LHCN-M2 (cell line): ENCODE measurements around the gene THUMPD2. TPM values are rescaled to one million over a fixed set of nuclear protein-coding genes. Genes with fewer than 3 reads are reported as not detected.

Experiments used
- DNase-seq: peaks from one replicate; pipeline ENCODE4 v3.0.0-alpha.2; 2012; ENCODE audit warnings: low read depth
- total RNA-seq: library from RNA; depleted of rRNA; stranded (reverse); fragments of >200 nt; gene quantifications from 2 replicates; pipeline ENCODE4 v1.2.3, GENCODE V29; 2014

The THUMPD2 gene
- total RNA-seq, 1 experiment from 2014 or later: 14.0 TPM

DNA sequence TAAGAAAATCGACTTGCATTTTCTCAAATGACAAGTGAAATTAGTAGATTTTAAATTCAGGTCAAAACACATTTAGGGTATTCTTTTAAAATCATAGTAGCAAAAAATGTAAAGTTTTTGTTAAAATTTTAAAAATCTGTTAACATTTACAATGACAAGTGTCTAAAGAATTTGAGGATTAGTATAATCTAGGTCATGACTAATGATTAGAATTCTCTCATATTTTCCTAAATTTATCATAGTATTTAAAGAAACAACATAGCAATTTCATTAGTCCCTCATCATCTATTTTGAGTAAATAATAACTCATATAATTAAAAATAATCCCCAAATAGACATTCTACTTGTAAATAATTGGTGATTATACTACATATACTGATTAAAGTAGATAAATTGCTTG is 23.6 kb downstream of the THUMPD2 start:
- no peak for DNase-seq

- no peak for DNase-seq
Measured at GRCh38 chr2:39743269-39743776, 35.7 kb downstream of the THUMPD2 start.

- no peak for DNase-seq
Measured at GRCh38 chr2:39741871-39742270, 37.2 kb downstream of the THUMPD2 start.

DNA sequence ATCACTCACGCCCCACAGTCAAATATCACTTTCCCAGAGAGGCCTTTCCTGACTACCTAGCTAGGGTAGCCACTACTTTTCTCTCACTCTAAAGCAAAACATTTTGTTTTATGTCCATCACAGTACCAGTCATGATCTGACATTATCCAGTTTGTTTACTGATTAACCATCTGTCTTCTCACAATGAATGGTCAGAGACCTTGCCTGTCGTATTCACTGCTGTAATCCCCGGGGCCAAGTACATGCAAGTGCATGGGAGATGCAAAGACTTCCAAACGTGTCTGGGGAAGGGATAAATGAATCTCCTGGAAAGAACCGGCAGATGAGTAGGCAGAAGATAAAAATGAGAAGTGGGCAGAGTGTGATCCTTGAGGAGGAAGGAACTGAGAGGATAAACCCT is 39.7 kb downstream of the THUMPD2 start:
- DNase-seq: no peak

- DNase-seq: no peak
Measured at GRCh38 chr2:39738936-39739335, 40.1 kb downstream of the THUMPD2 start.

GRCh38 chr2:39737661-39738060 is 41.4 kb downstream of the THUMPD2 start:
- DNase-seq: peak; percentile 86

DNA sequence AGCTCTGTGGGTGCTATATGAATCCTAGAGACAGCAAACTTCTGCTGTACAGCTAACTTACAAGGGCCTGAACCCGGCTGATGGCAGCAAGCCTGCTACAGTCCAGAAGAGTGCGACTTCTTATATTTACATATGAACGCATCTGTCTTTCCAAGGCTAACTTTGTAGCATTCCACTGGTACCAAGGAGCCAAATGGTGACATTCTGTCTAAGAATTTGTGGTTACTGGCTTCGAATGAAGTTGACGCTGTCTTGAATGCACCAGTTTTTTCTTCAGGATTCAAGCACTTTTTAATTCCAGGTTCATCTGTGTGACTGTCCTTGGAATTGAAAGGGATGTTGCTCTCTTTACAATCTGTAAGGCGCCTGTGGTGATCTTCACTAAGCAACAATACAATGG is 42.4 kb downstream of the THUMPD2 start:
- peak; percentile 85 for DNase-seq

DNA sequence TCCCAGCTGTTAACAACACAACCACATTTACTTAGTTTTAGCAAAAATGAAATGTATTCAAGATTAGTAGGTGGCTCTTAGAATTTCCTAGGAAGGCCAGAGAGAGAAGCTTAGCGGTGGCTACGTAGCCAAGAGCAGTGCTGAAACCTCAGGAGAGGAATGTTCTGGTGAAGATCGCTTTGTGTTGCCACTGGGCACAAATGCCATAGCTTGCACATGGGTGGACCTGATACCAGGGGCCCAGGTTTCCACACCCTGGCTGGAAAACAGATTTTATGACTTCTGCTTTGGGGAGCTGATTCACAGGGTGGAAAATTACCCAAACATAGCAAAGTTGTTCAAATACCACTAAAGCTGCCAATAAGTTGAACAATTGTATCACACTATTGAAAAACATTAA is 43.4 kb downstream of the THUMPD2 start:
- DNase-seq: no peak

DNA sequence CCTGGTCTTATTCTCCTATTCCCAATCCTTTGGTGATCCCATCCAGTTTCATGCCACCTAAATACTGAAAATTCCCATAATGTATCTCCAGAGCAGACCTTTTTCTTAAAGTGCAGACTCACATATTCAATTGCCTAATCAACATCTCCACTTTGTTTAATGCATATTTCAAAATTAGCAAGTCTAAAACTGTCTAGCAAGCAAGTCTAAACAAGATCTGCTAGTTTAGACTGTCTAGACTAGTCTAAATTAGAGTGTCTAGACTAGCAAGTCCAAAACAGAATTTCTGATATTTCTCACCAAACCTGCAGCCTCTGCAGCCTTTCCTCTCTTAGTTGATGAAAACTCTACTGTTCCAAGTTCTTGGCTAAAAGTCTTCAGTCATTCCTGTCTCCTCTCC is 44.6 kb downstream of the THUMPD2 start:
- DNase-seq: no peak

DNA sequence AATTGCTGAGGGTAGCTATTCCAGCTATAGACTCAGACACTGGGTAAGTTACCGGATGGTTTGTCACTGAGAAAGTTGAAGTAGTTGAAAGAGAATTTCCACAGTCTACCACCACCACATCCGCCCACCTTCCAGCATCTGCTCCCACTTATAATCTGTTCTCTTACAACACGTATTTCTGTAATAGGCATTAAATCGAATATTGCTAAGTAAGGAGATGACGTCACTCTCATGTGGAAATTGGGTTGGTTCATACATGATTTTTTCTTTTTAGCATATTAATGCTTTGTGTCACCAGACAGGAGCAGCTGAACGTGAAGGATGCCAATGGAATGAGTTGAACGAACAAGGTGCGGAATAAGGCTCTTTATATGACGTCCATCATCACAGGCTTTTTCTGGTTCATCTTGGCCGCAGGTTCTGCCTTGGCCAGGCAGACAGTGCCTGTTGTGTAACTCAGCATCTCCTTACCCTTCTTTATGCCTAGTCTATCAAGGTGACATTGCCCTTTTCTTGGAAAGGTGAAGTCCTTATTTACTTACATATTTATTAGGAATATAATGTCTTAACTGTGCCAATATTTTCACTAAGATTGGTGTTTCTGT is 45.9 kb downstream of the THUMPD2 start:
- DNase-seq: no peak

DNA sequence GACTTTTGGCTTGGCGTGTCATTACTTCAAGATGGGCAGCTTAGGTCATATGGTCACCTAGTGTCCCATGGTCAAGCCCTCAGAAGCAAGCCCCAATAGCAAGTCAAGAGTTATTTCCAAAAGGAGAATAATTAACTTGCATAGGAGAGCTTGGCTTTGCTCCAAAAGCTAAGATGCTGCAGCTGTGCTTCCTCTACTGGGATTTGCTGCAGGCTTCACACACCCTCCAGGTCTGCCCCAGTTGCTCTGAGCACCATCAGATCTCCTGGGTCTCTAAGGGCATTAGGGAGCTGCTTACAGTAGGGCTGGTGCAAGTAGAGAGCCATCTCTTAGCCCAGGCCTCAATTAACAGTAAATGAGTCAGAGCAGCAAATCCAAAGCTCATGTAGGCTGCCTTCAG is 46.6 kb downstream of the THUMPD2 start:
- DNase-seq: peak; percentile 57

- no peak for DNase-seq
Measured at GRCh38 chr2:39731546-39731945, 47.5 kb downstream of the THUMPD2 start.

- DNase-seq: peak; percentile 37
Measured at GRCh38 chr2:39730685-39731302, 48.3 kb downstream of the THUMPD2 start.

- no peak for DNase-seq
Measured at GRCh38 chr2:39730276-39730675, 48.8 kb downstream of the THUMPD2 start.

- peak; percentile 45 for DNase-seq
Measured at GRCh38 chr2:39728941-39729351, 50.1 kb downstream of the THUMPD2 start.

DNA sequence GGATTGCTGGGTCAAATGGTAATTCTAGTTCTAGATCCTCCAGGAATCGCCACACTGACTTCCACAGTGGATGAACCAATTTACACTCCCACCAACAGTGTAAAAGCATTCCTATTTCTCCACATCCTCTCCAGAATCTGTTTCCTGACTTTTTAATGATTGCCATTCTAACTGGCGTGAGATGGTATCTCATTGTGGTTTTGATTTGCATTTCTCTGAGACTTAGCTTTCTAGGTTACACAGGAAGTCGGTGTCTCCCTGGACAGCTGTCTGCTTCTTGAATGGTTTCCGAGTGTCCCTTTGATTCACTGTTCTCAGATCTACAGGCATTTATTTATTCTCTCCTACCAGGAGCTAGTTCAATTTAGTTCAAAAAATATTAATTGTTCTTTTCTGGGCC is 51.0 kb downstream of the THUMPD2 start:
- DNase-seq: peak; percentile 80

- DNase-seq: no peak
Measured at GRCh38 chr2:39725401-39725800, 53.7 kb downstream of the THUMPD2 start.

GRCh38 chr2:39724828-39725144 is 54.3 kb downstream of the THUMPD2 start:
- DNase-seq: no peak

DNA sequence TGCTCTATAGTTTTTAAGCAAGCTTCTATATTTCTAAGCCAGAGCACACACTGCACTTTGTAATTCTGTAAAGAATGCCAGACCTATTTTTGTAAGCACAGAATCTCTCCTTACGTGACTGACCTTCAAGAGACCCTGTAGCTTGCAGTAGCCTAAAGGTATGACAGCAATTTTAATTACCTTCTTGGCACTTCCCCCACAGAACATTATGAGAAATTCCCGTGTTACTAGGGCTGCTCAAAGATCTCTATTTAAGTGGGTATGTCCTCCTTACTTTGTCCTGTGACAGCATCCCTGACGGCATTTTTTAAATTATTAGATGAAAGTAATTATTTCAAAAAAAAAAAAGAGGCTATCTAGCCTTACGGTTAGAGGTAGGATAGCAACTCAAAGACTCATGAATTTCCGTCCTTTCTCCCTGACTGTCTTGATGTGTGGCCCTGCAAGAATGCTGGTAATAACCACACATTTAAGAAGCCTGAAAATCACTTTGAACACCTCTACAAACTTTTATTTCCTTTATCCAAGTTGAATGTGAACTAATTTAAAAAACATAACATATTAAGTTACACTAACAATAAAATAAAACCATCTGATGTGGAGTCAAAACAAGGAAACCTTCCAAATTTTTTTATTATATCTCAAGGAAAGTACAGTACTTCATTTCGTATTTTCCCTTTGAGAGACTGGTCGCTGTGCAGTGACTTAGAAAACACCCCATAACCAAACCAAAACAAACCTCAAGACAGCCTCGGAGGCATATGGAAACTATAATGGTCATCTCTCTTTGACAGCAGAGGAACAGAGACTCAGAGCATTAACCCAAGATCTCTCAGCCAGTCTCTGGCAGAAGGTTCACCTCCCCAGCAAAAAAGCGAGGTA is 54.9 kb downstream of the THUMPD2 start:
- no peak for DNase-seq

DNA sequence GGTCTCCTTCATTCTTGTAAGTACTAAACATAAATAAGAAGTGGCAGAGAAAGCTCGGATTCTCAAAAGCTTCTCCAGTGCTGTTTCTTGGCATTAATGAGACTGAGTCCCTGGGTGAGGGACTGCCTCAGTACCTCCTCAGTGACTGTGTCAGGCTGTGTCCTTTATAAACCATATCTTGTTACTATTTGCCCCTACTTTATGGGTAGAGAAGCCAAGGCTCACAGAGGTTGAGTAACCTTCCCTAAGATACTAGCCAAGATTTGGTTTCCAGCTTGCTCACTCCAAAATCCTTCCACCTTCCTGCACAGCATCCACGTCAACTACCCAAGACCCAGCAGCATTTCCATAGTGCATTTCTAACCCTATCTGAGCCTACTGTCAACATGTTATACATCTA is 55.6 kb downstream of the THUMPD2 start:
- no peak for DNase-seq

DNA sequence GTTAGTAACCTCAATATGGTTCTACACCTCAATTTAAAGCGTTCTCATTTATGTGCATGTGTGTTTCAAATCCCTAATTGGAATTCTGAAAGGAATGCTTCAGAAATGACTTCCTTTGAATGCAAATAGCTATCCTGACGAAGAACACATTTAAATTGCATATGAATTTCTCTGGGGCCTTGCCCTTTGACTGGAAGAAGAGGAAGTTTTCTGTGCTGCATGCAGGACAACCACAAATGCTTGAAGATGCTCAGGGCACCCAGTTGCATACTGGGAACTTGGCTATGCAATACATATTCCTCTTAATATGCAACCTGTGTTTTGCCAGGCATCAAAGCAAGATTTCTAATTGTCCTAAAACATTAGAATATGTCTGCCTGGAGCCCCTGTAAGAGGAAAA is 58.1 kb downstream of the THUMPD2 start:
- no peak for DNase-seq

GRCh38 chr2:39719317-39719716 is 59.7 kb downstream of the THUMPD2 start:
- DNase-seq: no peak

DNA sequence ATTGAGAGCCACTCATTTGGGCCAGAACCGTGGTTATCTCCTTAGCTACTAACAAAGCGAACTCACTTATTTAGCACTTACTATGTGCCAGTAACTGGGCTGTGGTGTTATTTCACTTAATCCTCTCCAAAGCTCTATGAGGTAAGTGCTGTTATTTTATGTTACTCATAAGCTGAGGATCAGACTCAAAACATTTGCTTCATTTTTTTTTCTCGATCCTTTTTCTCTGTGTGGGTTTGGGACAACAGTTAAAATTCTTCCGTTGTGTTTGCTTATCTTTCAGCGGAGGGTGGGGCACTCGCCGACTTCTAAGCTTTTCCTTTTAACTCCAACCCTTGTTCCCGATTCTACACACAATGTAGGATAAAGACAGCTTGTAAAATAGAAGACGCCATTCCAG is 60.6 kb downstream of the THUMPD2 start:
- DNase-seq: peak; percentile 41
